GM23248 (cell line): ENCODE results near the gene SHC1.

Source experiments
- EZH2 ChIP-seq: fragments of 200-600 bp; sonication (generic); IDR thresholded peaks from 2 replicates; pipeline ENCODE4 v1.6.1; 2018; ENCODE audit warnings: antibody characterized with exemption, mild to moderate bottlenecking; ENCODE audit not compliant: insufficient read depth, poor library complexity, severe bottlenecking
- EZH2phosphoT487 ChIP-seq: fragments of 200-600 bp; sonication (generic); IDR thresholded peaks from 2 replicates; pipeline ENCODE4 v1.6.1; 2018; ENCODE audit warnings: antibody characterized with exemption, moderate library complexity, mild to moderate bottlenecking, low read depth; ENCODE audit not compliant: insufficient read depth

- TF ChIP-seq EZH2phosphoT487 (no peak), EZH2 (no peak)
Observed at GRCh38 chr1:154912755-154913154, 57.8 kb downstream of the SHC1 start.
